ENCODE results near the gene GMCL2.

Gene GMCL2

GRCh38 chr5:178221853-178222252 is 34.7 kb upstream of the GMCL2 start:
- no peak for DNase-seq

GRCh38 chr5:178221282-178221681 is 34.1 kb upstream of the GMCL2 start:
- no peak for DNase-seq

- DNase-seq, result no peak
Observed at GRCh38 chr5:178218827-178219226, 31.7 kb upstream of the GMCL2 start.

GRCh38 chr5:178218237-178218776 is 31.1 kb upstream of the GMCL2 start:
- DNase-seq, result no peak

- DNase-seq, result no peak
Observed at GRCh38 chr5:178216779-178217178, 29.6 kb upstream of the GMCL2 start.

- DNase-seq, result no peak
Observed at GRCh38 chr5:178216088-178216534, 28.9 kb upstream of the GMCL2 start.

- DNase-seq, result no peak
Observed at GRCh38 chr5:178215280-178216002, 28.3 kb upstream of the GMCL2 start.

GRCh38 chr5:178214160-178214803 is 27.1 kb upstream of the GMCL2 start:
- DNase-seq, result no peak

GRCh38 chr5:178213748-178214151 is 26.6 kb upstream of the GMCL2 start:
- DNase-seq, result no peak

GRCh38 chr5:178213003-178213461 is 25.9 kb upstream of the GMCL2 start:
- no peak for DNase-seq

GRCh38 chr5:178212241-178213002 is 25.3 kb upstream of the GMCL2 start:
- no peak for DNase-seq

GRCh38 chr5:178211095-178212048 is 24.2 kb upstream of the GMCL2 start:
- DNase-seq, result no peak

- no peak for DNase-seq
Observed at GRCh38 chr5:178210686-178211085, 23.5 kb upstream of the GMCL2 start.

- DNase-seq, result no peak
Observed at GRCh38 chr5:178210073-178210535, 22.9 kb upstream of the GMCL2 start.

GRCh38 chr5:178209334-178210072 is 22.3 kb upstream of the GMCL2 start:
- DNase-seq, result no peak

- no peak for DNase-seq
Observed at GRCh38 chr5:178208540-178209227, 21.5 kb upstream of the GMCL2 start.

GRCh38 chr5:178207917-178208280 is 20.7 kb upstream of the GMCL2 start:
- DNase-seq, result no peak

- no peak for DNase-seq
Observed at GRCh38 chr5:178207183-178207916, 20.2 kb upstream of the GMCL2 start.

- no peak for DNase-seq
Observed at GRCh38 chr5:178206166-178207101, 19.3 kb upstream of the GMCL2 start.
